ENCODE measurements around the gene HTR3C. TPM values are rescaled to one million over a fixed set of nuclear protein-coding genes. Genes with fewer than 3 reads are reported as not detected.

Gene HTR3C
- total RNA-seq, 1 donor from 2014 or later: not detected

DNA sequence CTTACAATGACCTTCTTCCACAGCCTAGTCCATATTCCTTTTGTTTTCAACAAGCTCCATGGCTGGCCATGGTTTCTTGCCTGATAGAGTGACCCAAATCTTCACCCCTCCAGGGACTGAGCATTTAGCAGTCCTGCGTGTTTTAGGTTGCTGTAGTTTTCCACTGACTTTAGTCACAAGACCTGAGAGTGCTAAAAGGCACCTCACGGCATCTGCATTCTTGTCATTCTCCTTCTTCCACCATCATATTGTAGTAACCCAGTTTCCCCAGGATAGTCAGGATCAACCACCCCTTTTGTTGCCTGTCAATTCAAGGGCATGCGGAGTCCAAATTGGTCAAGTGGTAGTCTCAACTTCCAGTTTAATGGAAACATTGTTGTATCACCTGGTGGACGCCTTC lies 20.8 kb downstream of the HTR3C start:
- no peak for DNase-seq
- intact Hi-C loops (cut with micrococcal nuclease): no loop called here
- TF ChIP-seq, protein P1, sequence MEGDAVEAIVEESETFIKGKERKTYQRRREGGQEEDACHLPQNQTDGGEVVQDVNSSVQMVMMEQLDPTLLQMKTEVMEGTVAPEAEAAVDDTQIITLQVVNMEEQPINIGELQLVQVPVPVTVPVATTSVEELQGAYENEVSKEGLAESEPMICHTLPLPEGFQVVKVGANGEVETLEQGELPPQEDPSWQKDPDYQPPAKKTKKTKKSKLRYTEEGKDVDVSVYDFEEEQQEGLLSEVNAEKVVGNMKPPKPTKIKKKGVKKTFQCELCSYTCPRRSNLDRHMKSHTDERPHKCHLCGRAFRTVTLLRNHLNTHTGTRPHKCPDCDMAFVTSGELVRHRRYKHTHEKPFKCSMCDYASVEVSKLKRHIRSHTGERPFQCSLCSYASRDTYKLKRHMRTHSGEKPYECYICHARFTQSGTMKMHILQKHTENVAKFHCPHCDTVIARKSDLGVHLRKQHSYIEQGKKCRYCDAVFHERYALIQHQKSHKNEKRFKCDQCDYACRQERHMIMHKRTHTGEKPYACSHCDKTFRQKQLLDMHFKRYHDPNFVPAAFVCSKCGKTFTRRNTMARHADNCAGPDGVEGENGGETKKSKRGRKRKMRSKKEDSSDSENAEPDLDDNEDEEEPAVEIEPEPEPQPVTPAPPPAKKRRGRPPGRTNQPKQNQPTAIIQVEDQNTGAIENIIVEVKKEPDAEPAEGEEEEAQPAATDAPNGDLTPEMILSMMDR (IDR thresholded peaks at IDR 0.05; ENCODE audit: borderline replicate concordance): no peak
- no peaks in the 10 kb centered on the region for H3K4me1 ChIP-seq
- no peaks in the 10 kb centered on the region for H3K36me3 ChIP-seq
- H3K9me3 ChIP-seq (replicated peaks): no peaks in the 10 kb centered on the region
- no peaks in the 10 kb centered on the region for H3K27me3 ChIP-seq (ENCODE audit: low read depth)
- no peak overlapping the region for H3K4me3 ChIP-seq
- H3K27ac ChIP-seq (replicated peaks): no peak overlapping the region

- Histone ChIP-seq H3K4me3 (no peak overlapping the region), H3K27ac (replicated peaks) (no peak overlapping the region), H3K9me3 (replicated peaks) (no peaks in the 10 kb centered on the region), H3K27me3 (ENCODE audit: low read depth) (no peaks in the 10 kb centered on the region), H3K36me3 (no peaks in the 10 kb centered on the region), H3K4me1 (no peaks in the 10 kb centered on the region)
- TF ChIP-seq, protein P1 (IDR thresholded peaks at IDR 0.05; ENCODE audit: borderline replicate concordance): no peak
- no peak for DNase-seq
- intact Hi-C loops (cut with micrococcal nuclease): no loop called here
Measured at GRCh38 chr3:184075901-184076300, 23.1 kb downstream of the HTR3C start.

GRCh38 chr3:184077881-184078280 lies 25.0 kb downstream of the HTR3C start:
- Histone ChIP-seq H3K36me3 (no peaks in the 10 kb centered on the region), H3K4me1 (no peaks in the 10 kb centered on the region), H3K9me3 (replicated peaks) (no peaks in the 10 kb centered on the region), H3K4me3 (no peak overlapping the region), H3K27ac (replicated peaks) (no peak overlapping the region), H3K27me3 (ENCODE audit: low read depth) (no peaks in the 10 kb centered on the region)
- intact Hi-C loops (cut with micrococcal nuclease): no loop called here
- TF ChIP-seq, protein P1 (IDR thresholded peaks at IDR 0.05; ENCODE audit: borderline replicate concordance): no peak
- DNase-seq: no peak

GRCh38 chr3:184078851-184079250 lies 26.0 kb downstream of the HTR3C start:
- TF ChIP-seq, protein P1 (IDR thresholded peaks at IDR 0.05; ENCODE audit: borderline replicate concordance): no peak
- no peak overlapping the region for H3K27ac ChIP-seq (replicated peaks)
- no peaks in the 10 kb centered on the region for H3K4me1 ChIP-seq
- H3K9me3 ChIP-seq (replicated peaks): no peaks in the 10 kb centered on the region
- no peak overlapping the region for H3K4me3 ChIP-seq
- H3K36me3 ChIP-seq: no peaks in the 10 kb centered on the region
- no peak for DNase-seq
- H3K27me3 ChIP-seq (ENCODE audit: low read depth): peaks cover under 1% of the 10 kb centered on the region
- intact Hi-C loops (cut with micrococcal nuclease): no loop called here

GRCh38 chr3:184081116-184081830 lies 28.4 kb downstream of the HTR3C start:
- no peaks in the 10 kb centered on the region for H3K4me1 ChIP-seq
- TF ChIP-seq, protein P1 (IDR thresholded peaks at IDR 0.05; ENCODE audit: borderline replicate concordance): no peak
- intact Hi-C loops (cut with micrococcal nuclease): no loop called here

More at GRCh38 chr3:184081116-184081830, 28.4 kb downstream of the HTR3C start:
- no peak for DNase-seq
- no peak overlapping the region for H3K27ac ChIP-seq (replicated peaks)
- peaks cover 3% of the 10 kb centered on the region for H3K27me3 ChIP-seq (ENCODE audit: low read depth)
- no peaks in the 10 kb centered on the region for H3K36me3 ChIP-seq
- H3K9me3 ChIP-seq (replicated peaks): no peaks in the 10 kb centered on the region
- no peak overlapping the region for H3K4me3 ChIP-seq

All from left ventricle myocardium inferior (tissue), 1 donor.